Measurements from ENCODE around the gene CXCR5. TPM values are rescaled to one million over a fixed set of nuclear protein-coding genes. Genes with fewer than 3 reads are reported as not detected.

The CXCR5 gene
- total and polyA plus RNA-seq, 2 donors (not counting 1 experiment from before 2014, with no cell fraction given): not detected

DNA sequence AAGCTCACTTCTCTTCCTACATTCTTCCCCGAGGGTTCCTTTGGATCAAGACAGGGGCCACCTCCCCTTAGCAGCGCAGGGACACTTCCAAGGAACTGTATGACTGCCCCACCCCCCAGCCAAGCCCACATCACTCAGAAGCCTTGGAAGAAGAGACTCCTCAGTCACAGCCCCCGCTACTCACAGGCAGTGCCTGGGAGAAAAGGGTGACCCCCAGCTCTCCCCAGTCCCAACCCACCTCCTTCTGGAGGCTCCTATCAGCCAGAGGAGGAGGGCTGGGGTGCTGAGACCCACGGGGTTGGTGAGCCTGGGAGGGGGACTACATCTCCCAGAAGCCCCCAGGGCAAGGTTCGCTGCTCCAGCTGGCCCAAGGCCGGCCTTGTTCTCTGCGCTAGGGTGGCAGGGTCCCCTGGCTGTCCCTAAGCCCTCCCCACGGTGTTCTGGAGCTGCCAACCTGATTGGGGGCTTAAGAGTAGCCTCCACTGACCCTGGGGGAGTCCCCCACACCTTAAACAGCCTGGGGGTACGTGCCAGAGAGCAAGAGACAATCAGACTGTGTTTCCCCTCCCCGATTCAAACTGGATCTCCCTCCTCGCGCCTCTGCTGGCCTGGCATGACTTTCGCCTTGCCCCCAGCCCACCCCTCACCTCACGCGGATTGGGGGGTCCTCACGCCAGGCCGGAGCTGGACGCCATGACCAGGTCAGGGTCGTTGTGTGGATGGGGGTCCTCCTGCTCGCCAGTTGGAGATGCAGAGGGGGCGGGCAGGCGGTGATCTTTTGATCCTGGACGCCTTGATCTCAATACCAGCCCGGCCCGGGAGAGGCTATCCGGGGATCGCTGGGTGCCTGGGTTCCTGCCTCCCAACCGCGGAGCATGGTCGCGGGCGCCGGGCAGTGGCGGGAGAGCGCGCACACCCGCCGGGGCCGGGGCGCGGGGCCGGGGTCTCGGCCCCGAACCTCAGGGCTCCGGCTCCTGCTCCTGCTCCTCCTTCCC lies 41.2 kb downstream of the CXCR5 start:
- peak; percentile 31 to 42 for DNase-seq (ENCODE audit: low read depth in 2 of 2)
- H3K4me3 ChIP-seq (replicated peaks in 1 of 4; ENCODE audit: control extremely low read depth in 1 of 4, insufficient read depth in 1 of 4, low read depth in 3 of 4, low read length in 4 of 4): peak overlapping the region; percentile 89 to 99 (median 94)
- H3K4me1 ChIP-seq (ENCODE audit: control insufficient read depth, extremely low read depth, insufficient read depth, low read length): peaks cover 25% of the 10 kb centered on the region
- H3K4me2 ChIP-seq (ENCODE audit: extremely low read depth, insufficient read depth, low read length): peak overlapping the region; percentile 96
- H4K20me1 ChIP-seq (ENCODE audit: control insufficient read depth, extremely low read depth, insufficient read depth, low read length): no peaks in the 10 kb centered on the region
- H2AFZ ChIP-seq (ENCODE audit: low read length): no peak overlapping the region
- TF ChIP-seq CTCF (conservative IDR thresholded peaks at IDR 0.05 in 1 of 2, IDR thresholded peaks at IDR 0.05 in 1 of 2; ENCODE audit: low read depth in 1 of 2, low read length in 2 of 2): no peak
- TF ChIP-seq EZH2 (IDR thresholded peaks at IDR 0.05; ENCODE audit: low read length, missing control alignments): no peak
- peak overlapping the region; percentile 91 for H3K9ac ChIP-seq (ENCODE audit: insufficient read depth, low read length)
- no peaks in the 10 kb centered on the region for H3K27me3 ChIP-seq (ENCODE audit: control insufficient read depth, insufficient read depth, low read length)
- no peaks in the 10 kb centered on the region for H3K36me3 ChIP-seq (ENCODE audit: control insufficient read depth, insufficient read depth, low read length)
- peak overlapping the region; percentile 99 for H3K27ac ChIP-seq (ENCODE audit: insufficient read depth, low read length)
- peaks cover 54% of the 10 kb centered on the region for H3K79me2 ChIP-seq (ENCODE audit: control insufficient read depth, insufficient read depth, low read length)
- H3K9me3 ChIP-seq (ENCODE audit: control insufficient read depth, insufficient read depth, low read depth, low read length): no peaks in the 10 kb centered on the region

- TF ChIP-seq EZH2 (IDR thresholded peaks at IDR 0.05; ENCODE audit: low read length, missing control alignments) (no peak), CTCF (conservative IDR thresholded peaks at IDR 0.05 in 1 of 2, IDR thresholded peaks at IDR 0.05 in 1 of 2; ENCODE audit: low read depth in 1 of 2, low read length in 2 of 2) (no peak)
These were observed 43.9 kb downstream of the CXCR5 start for GRCh38 chr11:118927554-118928100.

More at GRCh38 chr11:118927554-118928100, 43.9 kb downstream of the CXCR5 start:
- Histone ChIP-seq H3K9me3 (ENCODE audit: control insufficient read depth, insufficient read depth, low read depth, low read length) (no peaks in the 10 kb centered on the region), H3K4me3 (replicated peaks in 1 of 4; ENCODE audit: control extremely low read depth in 1 of 4, insufficient read depth in 1 of 4, low read depth in 3 of 4, low read length in 4 of 4) (peak overlapping the region in 2 of 4 experiments; percentile 36 to 79), H3K4me2 (ENCODE audit: extremely low read depth, insufficient read depth, low read length) (peak overlapping the region; percentile 1), H3K79me2 (ENCODE audit: control insufficient read depth, insufficient read depth, low read length) (peaks cover 28% of the 10 kb centered on the region), H2AFZ (ENCODE audit: low read length) (no peak overlapping the region), H3K9ac (ENCODE audit: insufficient read depth, low read length) (no peak overlapping the region), H3K27me3 (ENCODE audit: control insufficient read depth, insufficient read depth, low read length) (no peaks in the 10 kb centered on the region), H3K4me1 (ENCODE audit: control insufficient read depth, extremely low read depth, insufficient read depth, low read length) (peaks cover 21% of the 10 kb centered on the region), H3K27ac (ENCODE audit: insufficient read depth, low read length) (no peak overlapping the region), H3K36me3 (ENCODE audit: control insufficient read depth, insufficient read depth, low read length) (no peaks in the 10 kb centered on the region), H4K20me1 (ENCODE audit: control insufficient read depth, extremely low read depth, insufficient read depth, low read length) (no peaks in the 10 kb centered on the region)
- no peak for DNase-seq (ENCODE audit: low read depth in 2 of 2)
